ENCODE results near the gene ELMOD1.

Gene ELMOD1

DNA sequence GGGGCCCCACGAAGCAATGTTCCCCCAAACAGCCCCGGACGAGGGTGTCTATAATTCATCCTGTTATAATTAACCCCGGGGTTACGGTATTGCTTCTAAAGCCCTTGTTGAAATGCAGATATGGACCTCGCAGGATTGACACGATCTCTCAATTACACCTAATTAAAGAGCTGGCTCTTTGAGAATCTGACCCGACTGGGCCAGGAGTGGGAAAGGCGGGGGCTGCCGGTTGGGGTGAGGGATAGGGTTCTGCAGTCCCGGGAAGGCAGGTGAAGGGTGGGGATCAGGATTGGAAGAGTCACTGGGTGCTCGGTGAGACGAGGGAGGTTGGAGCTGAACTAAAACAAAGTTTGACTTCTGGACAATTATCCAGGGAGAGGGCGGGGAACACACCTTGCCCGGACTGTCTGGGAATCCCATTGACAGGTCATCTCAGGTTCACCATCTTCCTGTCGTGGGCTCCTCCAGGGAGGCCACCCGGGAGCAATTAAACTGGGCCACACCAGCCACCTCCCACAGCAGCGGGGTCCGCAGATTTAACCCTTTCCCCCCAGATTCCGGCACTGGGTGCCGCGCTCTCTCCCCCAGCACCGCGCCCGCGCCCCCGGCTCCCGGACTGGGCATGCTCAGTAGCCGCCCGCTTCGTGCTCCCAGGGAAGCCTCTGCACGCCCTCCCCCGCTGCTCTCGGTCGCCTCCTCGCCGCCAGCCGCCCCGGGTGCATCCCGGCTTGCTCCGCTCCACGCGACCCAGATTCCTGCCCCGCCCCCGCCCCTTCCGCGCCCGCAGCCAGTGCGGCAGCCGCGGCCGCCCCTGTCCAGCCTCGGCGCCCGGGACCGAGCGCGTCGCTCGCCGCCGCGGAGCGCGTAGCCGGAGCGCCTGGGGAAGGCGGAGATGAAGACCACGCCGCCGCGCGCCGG is at the start of gene ELMOD1:
TSS of gene ELMOD1 (plus strand) at position 688 of the 918 bp plus-strand sequence. CDS start 27,043 bp downstream, outside the sequence.
- TF ChIP-seq, protein P1, sequence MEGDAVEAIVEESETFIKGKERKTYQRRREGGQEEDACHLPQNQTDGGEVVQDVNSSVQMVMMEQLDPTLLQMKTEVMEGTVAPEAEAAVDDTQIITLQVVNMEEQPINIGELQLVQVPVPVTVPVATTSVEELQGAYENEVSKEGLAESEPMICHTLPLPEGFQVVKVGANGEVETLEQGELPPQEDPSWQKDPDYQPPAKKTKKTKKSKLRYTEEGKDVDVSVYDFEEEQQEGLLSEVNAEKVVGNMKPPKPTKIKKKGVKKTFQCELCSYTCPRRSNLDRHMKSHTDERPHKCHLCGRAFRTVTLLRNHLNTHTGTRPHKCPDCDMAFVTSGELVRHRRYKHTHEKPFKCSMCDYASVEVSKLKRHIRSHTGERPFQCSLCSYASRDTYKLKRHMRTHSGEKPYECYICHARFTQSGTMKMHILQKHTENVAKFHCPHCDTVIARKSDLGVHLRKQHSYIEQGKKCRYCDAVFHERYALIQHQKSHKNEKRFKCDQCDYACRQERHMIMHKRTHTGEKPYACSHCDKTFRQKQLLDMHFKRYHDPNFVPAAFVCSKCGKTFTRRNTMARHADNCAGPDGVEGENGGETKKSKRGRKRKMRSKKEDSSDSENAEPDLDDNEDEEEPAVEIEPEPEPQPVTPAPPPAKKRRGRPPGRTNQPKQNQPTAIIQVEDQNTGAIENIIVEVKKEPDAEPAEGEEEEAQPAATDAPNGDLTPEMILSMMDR (IDR thresholded peaks at IDR 0.05; ENCODE audit: poor library complexity, severe bottlenecking), result peak; percentile 28
- no peak within 1 kb of the TSS for H3K27ac ChIP-seq (ENCODE audit: poor library complexity, severe bottlenecking)
- peak; percentile 48 for DNase-seq (ENCODE audit: low spot score)
- peak within 1 kb of the TSS; percentile 65 for H3K4me3 ChIP-seq (ENCODE audit: severe bottlenecking)
- no peaks in the 10 kb centered on the region for H3K9me3 ChIP-seq (ENCODE audit: severe bottlenecking)
- peaks cover 31% of the 10 kb centered on the region for H3K27me3 ChIP-seq (ENCODE audit: insufficient read depth, poor library complexity, severe bottlenecking)
- peaks cover 8% of the 10 kb centered on the region for H3K4me1 ChIP-seq (ENCODE audit: insufficient read depth, poor library complexity, severe bottlenecking)
- peak; percentile 72 for ATAC-seq (ENCODE audit: low read depth)
- H3K36me3 ChIP-seq (ENCODE audit: low read depth), result no peaks in the 10 kb centered on the region

DNA sequence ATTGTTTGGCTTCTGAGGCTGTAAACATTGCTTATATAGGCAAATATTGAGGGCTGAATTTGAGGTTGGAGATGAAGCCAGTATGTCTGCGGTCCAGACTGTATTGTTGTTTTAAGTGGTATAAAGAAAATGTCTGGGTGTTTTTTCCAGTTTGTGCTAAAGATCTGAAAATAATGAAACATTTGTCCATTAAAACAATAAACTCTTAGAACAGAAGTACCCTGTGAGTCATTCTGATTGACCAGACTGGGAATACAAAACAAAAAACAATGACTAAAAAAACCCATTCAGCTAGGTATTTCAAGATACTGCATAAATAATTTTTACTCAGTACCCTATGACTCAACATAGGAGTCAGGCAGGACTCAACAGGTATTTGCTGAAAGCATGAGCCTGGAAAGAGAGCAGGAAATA is 45.8 kb upstream of the ELMOD1 start:
- peak; percentile 97 for ATAC-seq (ENCODE audit: low read depth)
- H3K4me1 ChIP-seq (ENCODE audit: insufficient read depth, poor library complexity, severe bottlenecking), result peaks cover 20% of the 10 kb centered on the region
- no peak overlapping the region for H3K4me3 ChIP-seq (ENCODE audit: severe bottlenecking)
- DNase-seq (ENCODE audit: low spot score), result no peak
- TF ChIP-seq, protein P1 (IDR thresholded peaks at IDR 0.05; ENCODE audit: poor library complexity, severe bottlenecking), result no peak
- H3K9me3 ChIP-seq (ENCODE audit: severe bottlenecking), result no peaks in the 10 kb centered on the region
- H3K27ac ChIP-seq (ENCODE audit: poor library complexity, severe bottlenecking), result peak overlapping the region; percentile 92
- H3K36me3 ChIP-seq (ENCODE audit: low read depth), result peaks cover 4% of the 10 kb centered on the region; the same call in 1 of the 2 replicates
- no peaks in the 10 kb centered on the region for H3K27me3 ChIP-seq (ENCODE audit: insufficient read depth, poor library complexity, severe bottlenecking)

DNA sequence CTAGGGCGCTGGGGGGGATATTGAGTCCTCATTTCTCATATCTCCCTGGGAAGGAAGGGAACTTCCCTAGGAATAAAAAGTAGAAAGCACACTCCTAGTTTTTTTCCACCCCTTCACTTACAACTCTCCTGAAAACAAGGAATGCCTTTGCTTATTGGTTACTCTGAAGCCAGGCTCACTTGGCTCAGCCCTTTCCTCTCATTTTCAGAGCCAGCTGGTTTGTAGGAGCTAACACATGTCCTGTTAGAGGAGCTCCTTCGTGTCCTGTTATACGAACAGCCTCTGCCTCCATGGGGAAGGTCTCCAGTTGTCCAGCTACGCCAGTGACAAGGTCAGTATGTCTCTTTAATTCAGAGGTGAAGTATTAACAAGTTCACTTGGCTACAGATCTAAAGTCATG is 43.0 kb upstream of the ELMOD1 start:
- Histone ChIP-seq H3K36me3 (ENCODE audit: low read depth) (peaks cover 26% of the 10 kb centered on the region), H3K27me3 (ENCODE audit: insufficient read depth, poor library complexity, severe bottlenecking) (no peaks in the 10 kb centered on the region), H3K9me3 (ENCODE audit: severe bottlenecking) (no peaks in the 10 kb centered on the region), H3K27ac (ENCODE audit: poor library complexity, severe bottlenecking) (no peak overlapping the region), H3K4me1 (ENCODE audit: insufficient read depth, poor library complexity, severe bottlenecking) (peaks cover 20% of the 10 kb centered on the region), H3K4me3 (ENCODE audit: severe bottlenecking) (no peak overlapping the region)
- TF ChIP-seq, protein P1 (IDR thresholded peaks at IDR 0.05; ENCODE audit: poor library complexity, severe bottlenecking), result no peak
- ATAC-seq (ENCODE audit: low read depth) (no peak), DNase-seq (ENCODE audit: low spot score) (no peak)

DNA sequence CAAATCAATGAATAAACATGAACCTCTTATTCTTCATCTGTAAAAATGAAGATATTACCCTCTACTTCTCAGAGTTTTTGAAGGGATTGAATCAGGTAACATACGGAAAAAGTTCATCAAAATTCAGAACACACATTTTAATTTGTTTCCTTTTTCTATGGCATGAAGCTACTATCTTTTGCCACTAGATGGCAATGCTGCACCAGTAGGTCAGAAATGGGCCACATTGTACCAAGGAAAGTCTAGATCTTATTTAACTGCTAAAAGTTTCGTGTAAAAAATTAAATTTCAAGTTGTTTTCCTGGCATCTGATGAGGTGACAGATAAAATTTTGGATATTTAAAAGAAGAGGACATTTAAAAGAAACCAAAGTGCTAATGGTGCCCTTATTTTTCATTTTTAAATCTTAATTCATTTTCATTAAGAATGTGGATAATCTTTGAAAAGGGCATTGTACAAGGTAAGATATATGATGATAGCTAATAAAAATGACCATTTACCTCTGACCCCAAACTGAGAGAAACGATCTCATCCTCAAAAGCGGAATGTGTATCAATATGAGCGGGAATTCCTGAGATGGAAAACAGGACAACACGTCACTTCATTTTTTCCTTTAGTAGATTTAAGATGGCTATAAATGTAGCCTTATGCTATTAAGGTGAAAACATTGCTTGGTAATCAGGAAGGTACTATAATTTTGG is 41.5 kb upstream of the ELMOD1 start:
- no peak overlapping the region for H3K4me3 ChIP-seq (ENCODE audit: severe bottlenecking)
- no peak overlapping the region for H3K27ac ChIP-seq (ENCODE audit: poor library complexity, severe bottlenecking)
- H3K9me3 ChIP-seq (ENCODE audit: severe bottlenecking), result no peaks in the 10 kb centered on the region
- no peak for DNase-seq (ENCODE audit: low spot score)
- peaks cover 41% of the 10 kb centered on the region for H3K36me3 ChIP-seq (ENCODE audit: low read depth)
- H3K27me3 ChIP-seq (ENCODE audit: insufficient read depth, poor library complexity, severe bottlenecking), result no peaks in the 10 kb centered on the region
- no peak for ATAC-seq (ENCODE audit: low read depth)
- H3K4me1 ChIP-seq (ENCODE audit: insufficient read depth, poor library complexity, severe bottlenecking), result peaks cover 16% of the 10 kb centered on the region
- TF ChIP-seq, protein P1 (IDR thresholded peaks at IDR 0.05; ENCODE audit: poor library complexity, severe bottlenecking), result peak; percentile 93
